GM21737 (cell line): Measurements from ENCODE around the gene GRIK4.
A peak's percentile ranks its signal among the peaks of the same experiment; 100 is the strongest.

Source experiments
- ATAC-seq: cut with Tn5 transposase; IDR thresholded peaks from one replicate; pipeline ENCODE4 v1.9.1; 2021; ENCODE audit warnings: mild to moderate bottlenecking, moderate library complexity; ENCODE audit not compliant: unreplicated experiment

GRIK4 gene

DNA sequence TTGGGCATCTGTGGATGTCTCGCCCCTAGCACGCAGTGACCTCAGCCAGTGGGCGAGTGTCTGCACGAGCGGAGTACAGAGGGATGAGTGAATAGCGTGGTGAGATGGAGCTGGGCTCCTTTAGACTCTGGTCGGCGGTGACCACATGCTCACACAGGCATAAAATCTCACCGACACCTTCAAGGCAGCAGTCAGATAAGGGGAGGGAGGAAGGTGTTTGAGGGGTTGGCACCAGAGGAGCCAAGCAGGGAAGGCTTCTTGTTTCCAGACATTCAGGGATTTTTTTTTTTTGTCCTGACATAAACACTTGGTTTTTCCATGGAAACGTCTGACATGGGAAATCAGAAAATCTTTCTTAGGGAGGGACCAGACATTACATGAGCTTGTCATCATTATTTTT is 35.8 kb downstream of the GRIK4 start:
- no peak for ATAC-seq

DNA sequence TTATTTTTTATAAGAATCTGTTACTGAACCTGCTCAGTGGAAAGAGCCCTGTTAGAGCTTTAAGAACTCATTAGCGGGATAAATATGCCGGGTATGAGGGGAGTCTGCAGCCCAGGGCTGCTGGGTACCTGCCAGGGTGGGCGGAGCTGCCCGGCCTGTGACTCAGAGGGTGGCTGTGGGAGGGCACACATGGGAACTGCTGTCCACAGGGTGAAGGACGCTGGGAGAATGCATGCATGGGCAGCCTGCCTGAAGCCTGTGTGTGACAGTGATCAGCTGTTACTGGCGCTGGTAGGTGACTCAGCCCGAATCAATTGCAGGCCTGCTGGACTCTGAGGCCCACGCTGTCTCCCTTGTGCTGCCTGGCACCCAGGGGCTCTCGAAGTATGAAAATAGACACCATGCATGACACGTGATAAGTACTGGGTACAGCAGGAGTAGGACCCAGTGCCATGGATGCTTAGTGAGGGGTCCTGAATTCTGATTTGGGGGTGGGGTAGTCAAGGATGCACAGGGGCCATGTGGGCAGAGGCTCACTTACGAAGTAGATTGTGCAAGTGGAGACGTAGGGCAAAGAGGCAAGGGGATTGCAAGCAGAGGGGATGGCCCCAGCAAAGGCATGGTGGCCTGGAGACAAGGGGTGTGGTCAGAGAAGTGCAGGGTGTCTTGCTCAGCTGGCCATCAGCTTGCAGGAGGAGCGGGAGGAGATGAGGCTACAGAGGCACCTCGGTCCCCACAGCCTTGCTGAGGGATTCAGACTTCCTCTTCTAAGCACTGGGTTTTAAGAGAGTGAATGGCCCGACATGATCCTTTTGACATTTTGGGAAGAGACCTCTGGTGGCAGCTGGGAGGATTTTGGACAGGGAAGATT is 36.5 kb downstream of the GRIK4 start:
- no peak for ATAC-seq

DNA sequence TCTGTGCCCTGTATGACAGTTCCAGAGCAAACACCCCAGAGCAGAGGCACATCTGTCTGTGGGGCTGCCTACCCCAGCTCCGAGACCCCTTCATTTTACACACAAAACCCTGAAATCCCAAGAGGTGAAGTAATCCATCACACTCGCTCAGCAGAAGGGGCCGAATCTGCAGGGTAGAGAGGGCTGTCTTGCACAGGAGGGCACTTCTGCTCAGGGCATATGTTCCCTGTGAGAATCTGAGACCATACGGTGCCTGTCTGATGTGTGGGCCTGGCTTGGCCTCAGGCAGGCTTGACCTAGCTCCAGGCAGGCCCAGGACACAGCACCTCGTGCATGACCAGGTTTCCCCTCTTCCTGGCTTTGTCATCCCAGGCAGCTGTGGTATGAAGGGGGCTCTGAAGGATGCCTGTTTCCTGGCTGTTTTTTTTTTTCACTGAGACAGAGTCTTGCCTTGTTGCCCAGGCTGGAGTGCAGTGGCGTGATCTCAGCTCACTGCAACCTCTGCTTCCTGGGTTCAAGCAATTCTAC is 37.2 kb downstream of the GRIK4 start:
- no peak for ATAC-seq

- no peak for ATAC-seq
These were observed 37.8 kb downstream of the GRIK4 start for GRCh38 chr11:120549346-120549745.

GRCh38 chr11:120550007-120550406 is 38.5 kb downstream of the GRIK4 start:
- no peak for ATAC-seq

DNA sequence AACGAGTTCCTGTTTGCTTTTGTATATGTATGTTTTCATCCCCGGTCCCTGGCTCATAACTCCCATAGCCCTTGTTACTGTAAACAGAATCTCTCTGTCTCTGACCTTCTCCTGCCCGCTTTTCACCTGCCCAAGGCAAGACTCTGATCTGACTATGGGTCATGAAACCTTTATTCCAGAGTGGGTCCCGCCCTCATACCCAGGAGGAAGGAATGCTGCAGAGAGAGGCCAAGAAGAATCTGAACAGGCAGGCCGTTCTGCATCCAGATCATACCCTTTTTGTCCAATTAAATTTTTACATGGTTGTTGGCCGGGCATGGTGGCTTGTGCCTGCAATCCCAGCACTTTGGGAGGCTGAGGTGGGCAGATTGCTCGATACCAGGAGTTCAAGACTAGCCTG is 39.6 kb downstream of the GRIK4 start:
- no peak for ATAC-seq

DNA sequence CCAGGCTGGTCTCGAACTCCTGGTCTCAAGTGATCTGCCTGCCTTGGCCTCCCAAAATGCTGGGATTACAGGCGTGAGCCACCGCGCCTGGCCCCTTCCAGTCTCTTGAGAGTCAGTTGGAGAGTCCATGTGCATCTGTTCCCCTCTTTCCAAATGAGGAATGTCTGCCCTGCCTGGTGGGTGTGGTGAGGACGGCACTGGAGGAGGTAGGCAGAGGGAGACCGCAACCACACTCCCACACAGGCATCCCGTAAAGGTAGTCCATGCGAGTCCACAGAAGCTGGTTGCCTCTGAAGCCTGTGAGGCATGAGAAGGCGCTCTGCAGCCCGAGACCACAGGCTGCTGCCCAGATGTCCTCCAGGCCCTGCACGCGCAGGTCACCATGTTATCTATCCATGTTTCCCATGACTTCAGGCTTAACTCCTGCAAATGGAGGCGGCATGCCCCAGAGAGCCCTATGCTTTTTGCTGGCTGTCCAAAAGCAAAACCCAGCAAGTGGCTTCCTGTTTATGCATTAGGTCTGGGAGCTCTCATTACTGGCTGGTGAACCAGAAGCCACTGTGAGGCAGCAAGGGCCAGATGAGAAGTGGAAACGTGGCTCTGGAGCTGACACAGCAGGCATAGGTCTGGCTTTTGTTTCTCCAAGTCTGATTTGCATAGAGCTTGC is 43.4 kb downstream of the GRIK4 start:
- ATAC-seq: no peak

DNA sequence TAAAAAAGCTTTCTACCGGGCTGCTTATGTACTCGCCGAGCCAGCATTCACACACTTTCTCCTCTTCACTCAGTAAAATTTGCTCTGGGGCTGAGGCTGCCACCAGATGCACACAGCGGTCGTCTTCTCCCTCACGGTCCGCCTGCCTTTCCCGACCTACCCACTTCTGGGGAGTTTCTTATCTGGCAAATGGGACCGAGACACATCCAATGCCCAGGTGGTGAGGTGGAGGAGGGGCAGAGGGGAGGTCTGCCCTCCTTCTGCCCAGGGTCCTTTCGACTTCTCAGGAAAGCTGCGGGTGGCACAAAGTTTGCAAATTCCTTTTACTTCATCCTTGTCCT is 43.9 kb downstream of the GRIK4 start:
- no peak for ATAC-seq

DNA sequence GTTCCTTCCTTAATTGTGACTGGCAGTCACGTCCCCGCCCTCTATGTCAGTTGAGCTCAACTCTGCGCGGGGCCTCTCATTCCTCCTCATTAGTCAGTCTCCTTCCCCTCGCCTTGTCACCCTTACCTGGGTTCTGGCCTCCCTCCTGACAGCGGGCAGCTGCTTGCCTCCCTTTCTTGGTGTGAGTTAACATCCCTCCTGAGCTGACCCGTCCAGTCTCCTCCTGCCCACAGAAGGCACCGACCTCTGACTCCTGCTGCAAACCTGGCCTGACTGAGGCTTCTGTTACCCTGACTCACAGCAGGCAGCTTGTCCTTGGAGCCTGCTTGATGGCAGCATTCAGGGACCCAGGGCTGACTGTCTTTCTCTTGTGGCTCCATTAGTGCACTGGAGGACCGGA is 45.2 kb downstream of the GRIK4 start:
- no peak for ATAC-seq

DNA sequence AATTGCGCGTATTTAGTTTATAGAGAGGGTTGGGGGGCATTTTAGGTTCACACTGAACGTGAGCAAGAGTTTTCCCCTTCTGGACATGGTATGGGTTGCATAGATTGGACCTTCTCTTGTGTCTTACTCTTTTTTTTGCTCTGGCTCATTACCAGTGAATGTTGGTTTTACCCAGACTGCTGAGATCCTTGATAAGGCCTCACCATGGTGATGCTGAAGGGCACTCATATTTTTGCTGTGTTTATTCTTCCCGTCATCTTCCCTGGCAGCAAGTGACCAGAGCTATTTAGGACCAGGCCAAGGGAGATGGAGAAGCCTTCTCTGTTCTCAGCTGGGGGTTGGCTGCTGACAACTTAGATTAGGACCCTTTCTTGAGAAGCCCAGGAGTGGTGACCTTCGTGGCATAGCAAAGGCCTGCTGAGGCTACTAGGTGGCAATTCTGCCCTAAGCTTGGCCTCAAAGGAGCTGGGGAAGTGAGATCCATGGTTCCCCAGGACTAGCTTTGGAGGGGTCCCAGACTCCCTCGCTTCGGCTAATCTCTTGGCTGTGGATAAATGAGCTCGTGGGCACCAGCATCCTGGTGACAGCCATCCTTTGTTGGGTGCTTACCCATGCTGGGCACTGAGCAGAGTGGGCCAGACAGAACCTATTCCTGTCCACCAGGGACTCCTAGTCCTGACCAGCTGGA is 47.3 kb downstream of the GRIK4 start:
- no peak for ATAC-seq

DNA sequence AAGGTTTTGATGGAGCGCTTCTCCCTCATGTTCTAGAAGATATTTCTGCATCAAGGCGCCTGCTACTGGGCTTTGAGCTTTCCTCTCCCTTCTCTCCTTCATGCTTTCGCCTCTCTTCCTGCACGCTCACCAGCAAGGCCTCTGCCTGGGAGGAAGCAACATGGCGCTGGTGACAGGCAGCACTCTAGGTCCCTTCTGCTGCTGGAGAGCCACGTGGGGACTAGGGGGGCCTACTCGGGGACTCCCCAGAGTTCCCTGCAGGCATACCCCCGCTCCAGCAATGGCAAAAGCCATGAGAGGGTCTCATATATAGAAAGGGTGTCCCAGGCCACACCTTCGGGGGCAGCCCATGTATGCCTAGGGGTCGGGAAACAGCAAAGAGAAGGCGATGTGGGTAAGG is 49.7 kb downstream of the GRIK4 start:
- no peak for ATAC-seq

DNA sequence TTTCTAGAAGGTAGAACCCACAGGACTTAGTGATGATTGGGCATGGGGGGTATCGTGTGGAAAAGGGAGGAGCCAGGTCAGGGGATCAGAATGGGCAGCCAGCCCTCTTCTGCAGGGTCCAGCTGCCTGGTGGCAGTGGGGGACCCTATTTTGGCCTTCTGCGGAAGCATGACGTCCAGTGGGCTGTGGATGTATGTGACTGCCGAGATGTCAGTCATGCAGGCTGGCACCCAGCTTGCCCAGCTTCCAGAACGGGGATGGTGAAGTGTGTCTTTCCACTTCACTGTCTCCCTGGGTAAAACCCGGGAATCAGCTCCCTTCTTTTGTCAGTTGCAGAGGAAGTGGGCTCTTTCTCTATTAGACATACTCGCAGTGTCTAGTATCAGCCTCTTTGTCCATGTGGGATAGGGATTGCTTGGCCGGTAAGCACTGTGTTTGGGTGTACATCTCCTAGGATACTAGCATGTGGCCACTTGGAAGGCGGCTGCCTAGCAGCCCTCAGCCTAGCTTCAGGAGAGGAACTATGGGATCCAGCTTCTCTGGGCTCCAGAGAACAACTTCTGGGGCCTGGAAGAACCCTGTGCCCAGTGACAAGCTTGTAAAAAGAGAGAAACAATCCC is 51.4 kb downstream of the GRIK4 start:
- ATAC-seq: no peak

- ATAC-seq: no peak
These were observed 52.4 kb downstream of the GRIK4 start for GRCh38 chr11:120563703-120564572.

GRCh38 chr11:120564573-120565311 is 53.2 kb downstream of the GRIK4 start:
- peak; percentile 60 for ATAC-seq

DNA sequence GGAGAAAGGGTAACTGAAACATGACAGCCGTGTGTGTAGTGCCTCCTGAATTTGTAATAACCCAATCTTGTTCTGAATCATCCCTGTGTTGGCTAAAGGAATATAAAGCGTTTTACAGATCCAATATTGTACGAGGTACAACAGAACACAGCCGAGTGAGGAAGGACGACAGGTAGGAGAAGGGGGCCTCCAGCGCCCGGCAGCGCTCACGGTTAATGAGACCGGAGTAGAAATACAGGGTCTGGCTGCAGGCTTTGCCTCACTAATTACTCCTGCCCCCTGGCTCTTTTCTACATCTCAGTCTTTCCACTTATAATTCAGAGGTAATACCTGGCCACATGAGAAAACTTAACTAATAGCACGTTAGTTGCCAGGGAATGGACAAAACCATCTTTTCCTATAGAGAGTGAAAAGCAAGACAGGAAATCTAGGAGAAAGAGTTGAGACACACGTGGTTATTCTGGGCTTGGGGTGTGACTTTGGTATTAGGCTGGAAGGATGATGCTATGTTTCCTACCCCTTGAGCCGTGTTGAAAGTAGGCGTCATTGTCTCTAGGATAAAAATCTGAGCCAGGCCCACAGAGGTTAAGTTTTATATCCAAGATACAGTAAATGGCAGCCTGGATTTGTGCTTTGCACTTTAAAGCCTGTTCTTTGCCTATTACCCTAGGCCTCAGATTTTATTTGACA is 54.1 kb downstream of the GRIK4 start:
- ATAC-seq: no peak

GRCh38 chr11:120566176-120566575 is 54.6 kb downstream of the GRIK4 start:
- no peak for ATAC-seq

- ATAC-seq: no peak
These were observed 57.2 kb downstream of the GRIK4 start for GRCh38 chr11:120568572-120569307.

DNA sequence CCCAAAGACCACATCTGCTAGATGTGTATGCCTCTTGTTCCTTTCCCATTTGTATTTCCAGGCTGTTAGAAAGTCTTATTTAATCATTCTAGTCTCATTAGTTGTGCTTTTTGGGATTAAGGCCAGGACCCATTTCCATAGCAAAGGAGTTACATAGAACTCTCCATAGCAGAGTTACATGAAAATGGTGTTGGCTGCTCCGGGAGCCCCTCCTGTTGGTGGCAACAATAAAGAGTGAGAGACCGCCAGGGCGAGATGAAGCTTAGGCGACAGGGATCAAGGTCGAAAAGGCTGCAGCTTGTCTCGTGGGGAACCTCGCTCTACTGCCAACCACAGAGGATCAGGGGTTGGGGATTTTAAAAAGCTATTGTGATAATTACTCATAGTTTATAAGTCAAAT is 58.3 kb downstream of the GRIK4 start:
- ATAC-seq: no peak
